GM10266 (cell line): ENCODE measurements around the gene SNRPA.

Experiments
- DNase-seq: peaks from one replicate; pipeline ENCODE4 v3.0.0; 2012; ENCODE audit errors: extremely low spot score
- CTCF ChIP-seq: IDR thresholded peaks from 2 replicates; pipeline ENCODE4 v1.5.1; 2012; ENCODE audit warnings: mild to moderate bottlenecking, low read depth; ENCODE audit not compliant: control insufficient read depth, insufficient read depth; ENCODE audit errors: missing control alignments

SNRPA gene

GRCh38 chr19:40741527-40742390 is 9.2 kb upstream of the SNRPA start:
- no peak for TF ChIP-seq CTCF
- no peak for DNase-seq

GRCh38 chr19:40742477-40742876 is 8.5 kb upstream of the SNRPA start:
- TF ChIP-seq CTCF, result no peak
- no peak for DNase-seq

GRCh38 chr19:40742886-40743285 is 8.1 kb upstream of the SNRPA start:
- DNase-seq, result no peak

GRCh38 chr19:40743926-40744325 is 7.1 kb upstream of the SNRPA start:
- no peak for DNase-seq
- no peak for TF ChIP-seq CTCF

More at GRCh38 chr19:40742886-40743285, 8.1 kb upstream of the SNRPA start:
- no peak for TF ChIP-seq CTCF

- DNase-seq, result peak; percentile 27
- peak; percentile 30 for TF ChIP-seq CTCF
These were observed 6.2 kb upstream of the SNRPA start for GRCh38 chr19:40744554-40745401.

- TF ChIP-seq CTCF, result no peak
These were observed 5.6 kb upstream of the SNRPA start for GRCh38 chr19:40745402-40745780.

GRCh38 chr19:40747536-40747935 is 3.5 kb upstream of the SNRPA start:
- DNase-seq, result no peak
- TF ChIP-seq CTCF, result no peak

More at GRCh38 chr19:40745402-40745780, 5.6 kb upstream of the SNRPA start:
- DNase-seq, result no peak
